ENCODE measurements around the gene NDFIP2. TPM values are rescaled to one million over a fixed set of nuclear protein-coding genes. Genes with fewer than 3 reads are reported as not detected.
A peak's percentile ranks its signal among the peaks of the same experiment; 100 is the strongest.

NDFIP2 gene
- total and polyA plus RNA-seq, 3 experiments from 2014 or later = 5.6 to 102 (median 94.4) TPM

DNA sequence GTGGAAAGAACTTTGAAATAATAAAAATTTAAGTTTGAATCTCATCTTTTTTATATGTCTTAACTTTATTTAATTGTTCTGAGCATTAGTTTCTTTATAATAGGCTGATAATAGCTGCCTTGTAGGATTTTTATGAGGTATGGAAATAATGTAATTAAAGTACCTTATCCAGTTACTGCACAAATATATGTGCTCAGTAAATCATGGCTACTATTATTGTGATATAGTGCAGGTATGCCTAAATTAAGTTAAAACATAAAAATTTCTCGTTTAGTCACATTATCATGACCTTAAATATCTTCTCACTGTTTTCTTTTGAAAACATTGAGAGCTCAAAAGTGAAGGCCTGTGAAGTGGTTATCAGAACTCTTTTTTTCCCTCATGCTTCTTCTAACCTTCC, 62.9 kb downstream of the NDFIP2 start:
- Histone ChIP-seq H3K9me3 (ENCODE audit: low read length) (no peaks in the 10 kb centered on the region), H3K4me1 (ENCODE audit: insufficient read depth, low read length) (no peaks in the 10 kb centered on the region), H3K27ac (ENCODE audit: low read depth, low read length) (no peak overlapping the region), H3K36me3 (ENCODE audit: insufficient read depth, low read length) (no peaks in the 10 kb centered on the region), H3K4me3 (ENCODE audit: low read length) (no peak overlapping the region), H3K27me3 (ENCODE audit: insufficient read depth, low read length, poor library complexity, severe bottlenecking) (no peaks in the 10 kb centered on the region)
- peaks cover 0 to 4% (median 3%) of the 10 kb centered on the region in 3 donors for H3K4me1 Mint-ChIP-seq
- no peak for DNase-seq
- ChIA-PET POLR2A (no interaction called here), CTCF (interaction anchor here (1.1 to 4.5 kb wide), 5 partner anchors 9 to 565 kb away, joined by 3 to 55 read pairs (median 4); no protein-coding TSS in a partner anchor)
- no peaks in the 10 kb centered on the region for H3K9me3 Mint-ChIP-seq
- H3K36me3 Mint-ChIP-seq = no peaks in the 10 kb centered on the region
- H3K27me3 Mint-ChIP-seq = peaks cover 0 to 2% of the 10 kb centered on the region in 2 donors
- no peak overlapping the region for H3K27ac Mint-ChIP-seq
- no peak overlapping the region for H3K4me3 Mint-ChIP-seq

DNA sequence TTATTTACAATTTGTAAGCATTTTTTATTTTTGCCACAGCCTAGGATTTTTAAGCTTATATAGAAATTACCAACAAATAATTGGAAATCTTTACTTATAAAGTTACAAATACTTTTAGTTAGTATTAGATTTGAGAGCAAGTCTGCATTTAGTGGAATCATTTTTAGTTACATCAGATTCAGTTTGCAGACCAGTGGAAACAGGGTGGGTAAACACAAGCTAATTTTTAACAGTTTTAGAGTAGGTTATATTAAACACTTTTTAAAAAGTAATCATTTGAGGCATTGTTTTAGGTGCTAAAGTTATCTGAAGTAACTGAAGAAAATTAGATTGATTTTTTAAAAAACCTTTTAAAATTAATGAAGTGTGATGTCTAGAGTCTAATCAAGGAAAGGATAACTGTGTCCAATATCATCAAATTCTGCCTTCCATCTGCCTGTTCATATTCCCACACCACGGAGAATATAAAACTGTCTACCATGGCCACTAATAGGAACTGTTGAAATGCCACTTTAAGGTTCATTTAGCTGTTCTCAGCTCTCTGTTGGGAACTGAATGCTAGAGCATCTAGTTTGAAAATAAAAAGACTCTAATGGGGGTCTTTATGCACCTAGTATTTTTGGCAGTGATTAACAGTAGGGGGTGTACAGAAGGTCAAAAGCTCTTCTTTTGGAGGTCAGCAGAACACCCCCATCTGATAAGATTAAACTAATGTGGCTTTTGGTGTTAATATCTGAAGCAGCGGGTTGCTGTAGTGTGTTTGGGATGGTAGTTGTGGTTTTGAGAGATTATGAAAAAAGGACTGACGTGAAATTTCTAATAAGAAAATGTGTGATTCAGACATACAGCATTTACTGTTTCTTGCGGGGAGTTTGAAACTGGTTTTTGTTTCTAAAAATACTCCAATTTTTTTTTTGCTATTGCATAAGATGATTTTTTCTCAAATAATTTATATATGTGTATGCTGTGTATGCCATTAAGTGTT, 66.5 kb downstream of the NDFIP2 start:
- ChIA-PET CTCF (no interaction called here), POLR2A (no interaction called here)
- Mint-ChIP-seq H3K9me3 (no peaks in the 10 kb centered on the region), H3K27me3 (peaks cover 0 to 2% of the 10 kb centered on the region in 2 donors), H3K36me3 (no peaks in the 10 kb centered on the region), H3K4me1 (peaks cover 0 to 4% (median 3%) of the 10 kb centered on the region in 3 donors), H3K4me3 (no peak overlapping the region), H3K27ac (peak overlapping the region in 1 of 8 donors; percentile 33)
- Histone ChIP-seq H3K4me3 (ENCODE audit: low read length) (no peak overlapping the region), H3K27me3 (ENCODE audit: insufficient read depth, low read length, poor library complexity, severe bottlenecking) (no peaks in the 10 kb centered on the region), H3K36me3 (ENCODE audit: insufficient read depth, low read length) (no peaks in the 10 kb centered on the region), H3K27ac (ENCODE audit: low read depth, low read length) (no peak overlapping the region), H3K4me1 (ENCODE audit: insufficient read depth, low read length) (no peaks in the 10 kb centered on the region), H3K9me3 (ENCODE audit: low read length) (no peaks in the 10 kb centered on the region)
- DNase-seq = no peak

DNA sequence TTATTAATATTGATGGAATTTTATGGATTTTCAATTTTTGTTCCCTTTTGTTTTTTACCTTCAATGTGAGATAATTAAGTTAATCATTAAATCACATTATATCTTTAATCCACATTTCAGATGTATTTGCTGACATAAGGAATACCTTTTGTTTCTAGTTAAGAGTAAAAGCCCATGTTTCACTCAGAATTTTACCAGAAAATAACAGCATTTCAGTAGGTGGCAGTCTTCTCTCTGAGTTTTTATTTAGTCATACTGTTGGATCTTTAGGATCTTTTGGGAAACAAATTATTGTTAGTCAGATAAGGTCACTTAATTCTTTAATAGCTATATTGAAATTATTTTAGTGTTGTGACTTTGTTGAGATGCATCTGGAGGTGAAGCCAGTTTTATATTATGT, 67.9 kb downstream of the NDFIP2 start:
- Mint-ChIP-seq H3K4me3 (no peak overlapping the region), H3K27me3 (peaks cover 0 to 2% of the 10 kb centered on the region in 2 donors), H3K27ac (no peak overlapping the region), H3K4me1 (peaks cover 0 to 4% (median 3%) of the 10 kb centered on the region in 3 donors), H3K9me3 (no peaks in the 10 kb centered on the region), H3K36me3 (no peaks in the 10 kb centered on the region)
- Histone ChIP-seq H3K9me3 (ENCODE audit: low read length) (no peaks in the 10 kb centered on the region), H3K4me1 (ENCODE audit: insufficient read depth, low read length) (no peaks in the 10 kb centered on the region), H3K27ac (ENCODE audit: low read depth, low read length) (no peak overlapping the region), H3K4me3 (ENCODE audit: low read length) (no peak overlapping the region), H3K27me3 (ENCODE audit: insufficient read depth, low read length, poor library complexity, severe bottlenecking) (no peaks in the 10 kb centered on the region), H3K36me3 (ENCODE audit: insufficient read depth, low read length) (no peaks in the 10 kb centered on the region)
- POLR2A ChIA-PET = no interaction called here
- CTCF ChIA-PET = no interaction called here
- DNase-seq = no peak

DNA sequence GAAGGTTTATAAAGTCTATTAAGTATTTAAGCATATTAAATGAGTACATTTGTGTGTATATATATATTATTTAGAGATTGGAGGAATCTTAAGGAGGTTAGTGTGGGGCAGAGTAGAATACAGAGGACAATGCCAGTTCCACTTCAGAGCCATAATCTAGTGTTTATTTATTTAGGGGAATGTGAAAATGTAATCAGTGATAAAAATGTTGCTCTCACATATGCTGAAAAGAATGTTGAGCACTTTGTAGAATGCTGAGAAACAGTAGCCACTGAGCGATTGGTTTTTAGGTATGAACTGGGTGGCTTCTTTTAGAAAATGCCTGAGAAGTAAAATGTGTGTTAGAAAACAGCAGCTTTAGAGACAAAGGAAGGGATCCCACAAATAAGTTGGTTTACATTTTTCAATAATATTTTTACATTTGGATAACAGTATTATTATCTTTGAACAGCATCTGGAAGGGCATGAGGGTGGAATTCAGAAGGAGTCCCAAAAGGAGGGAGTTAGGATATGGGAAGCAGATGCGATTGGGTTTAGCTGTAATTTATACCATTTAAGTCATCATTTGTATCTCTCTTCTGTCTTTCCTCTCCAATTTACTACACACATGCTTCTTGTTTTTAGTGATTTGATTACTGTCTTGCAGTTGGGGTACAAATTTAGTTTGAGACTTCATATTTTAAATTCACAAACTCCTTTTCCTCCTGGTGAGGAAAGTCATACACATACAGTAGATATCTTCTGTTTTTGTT, 68.6 kb downstream of the NDFIP2 start:
- H3K9me3 Mint-ChIP-seq = no peaks in the 10 kb centered on the region
- no peak for DNase-seq
- peaks cover 0 to 2% of the 10 kb centered on the region in 2 donors for H3K27me3 Mint-ChIP-seq
- Histone ChIP-seq H3K4me3 (ENCODE audit: low read length) (no peak overlapping the region), H3K4me1 (ENCODE audit: insufficient read depth, low read length) (no peaks in the 10 kb centered on the region), H3K9me3 (ENCODE audit: low read length) (no peaks in the 10 kb centered on the region), H3K27ac (ENCODE audit: low read depth, low read length) (no peak overlapping the region), H3K27me3 (ENCODE audit: insufficient read depth, low read length, poor library complexity, severe bottlenecking) (no peaks in the 10 kb centered on the region), H3K36me3 (ENCODE audit: insufficient read depth, low read length) (no peaks in the 10 kb centered on the region)
- H3K36me3 Mint-ChIP-seq = no peaks in the 10 kb centered on the region
- POLR2A ChIA-PET = no interaction called here
- H3K27ac Mint-ChIP-seq = no peak overlapping the region
- peaks cover 0 to 4% (median 3%) of the 10 kb centered on the region in 3 donors for H3K4me1 Mint-ChIP-seq
- CTCF ChIA-PET = no interaction called here
- H3K4me3 Mint-ChIP-seq = no peak overlapping the region

DNA sequence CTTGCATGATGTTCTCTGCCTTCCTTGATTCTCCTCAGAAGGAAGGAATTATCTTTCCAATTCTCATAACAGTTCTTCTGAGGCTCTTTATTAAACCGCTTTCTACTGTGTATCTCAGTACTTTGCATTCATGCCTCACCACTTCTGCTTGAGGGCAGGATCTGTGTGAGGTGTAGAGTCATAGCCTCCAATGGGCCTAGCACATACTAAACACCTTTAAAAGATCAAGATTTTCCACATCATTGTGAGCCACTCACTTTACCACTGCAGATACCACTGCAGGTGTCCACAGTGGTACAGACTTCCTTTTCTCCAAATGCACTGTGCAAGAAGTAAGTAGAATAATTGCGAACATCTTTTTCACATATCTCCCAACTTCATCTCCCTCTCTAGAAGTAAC, 76.7 kb downstream of the NDFIP2 start:
- no peaks in the 10 kb centered on the region for H3K27me3 ChIP-seq (ENCODE audit: insufficient read depth, low read length, poor library complexity, severe bottlenecking)
- Mint-ChIP-seq H3K27ac (no peak overlapping the region), H3K9me3 (peaks cover 0 to 25% (median 13%) of the 10 kb centered on the region in 5 donors), H3K27me3 (peaks cover 8 to 11% of the 10 kb centered on the region in 2 donors), H3K4me3 (no peak overlapping the region), H3K36me3 (peaks cover 2 to 23% (median 7%) of the 10 kb centered on the region in 3 donors), H3K4me1 (no peaks in the 10 kb centered on the region)
- CTCF ChIA-PET = no interaction called here
- POLR2A ChIA-PET = no interaction called here
- no peaks in the 10 kb centered on the region for H3K9me3 ChIP-seq (ENCODE audit: low read length)
- DNase-seq = no peak
- H3K27ac ChIP-seq (ENCODE audit: low read depth, low read length) = no peak overlapping the region
- no peaks in the 10 kb centered on the region for H3K36me3 ChIP-seq (ENCODE audit: insufficient read depth, low read length)
- no peaks in the 10 kb centered on the region for H3K4me1 ChIP-seq (ENCODE audit: insufficient read depth, low read length)
- H3K4me3 ChIP-seq (ENCODE audit: low read length) = no peak overlapping the region

DNA sequence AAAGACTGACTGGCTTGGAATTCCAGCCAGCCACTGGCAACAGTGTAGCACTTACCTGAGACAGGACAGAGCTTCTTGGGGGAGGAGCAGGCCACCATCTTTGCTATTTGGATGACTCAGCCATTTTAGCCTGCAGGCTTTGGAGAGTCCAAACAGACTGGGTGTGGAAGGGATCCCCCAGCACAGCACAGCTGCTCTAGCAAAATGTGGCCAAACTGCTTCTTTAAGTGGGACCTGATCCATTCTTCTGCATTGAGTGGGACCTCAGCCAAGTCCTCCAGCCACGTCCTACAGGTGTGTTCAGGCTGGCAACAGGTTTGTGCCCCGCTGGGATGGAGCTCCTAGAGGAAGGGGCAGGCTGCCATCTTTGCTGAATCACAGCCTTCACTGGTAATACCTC, 80.0 kb downstream of the NDFIP2 start:
- CTCF ChIA-PET = no interaction called here
- no peaks in the 10 kb centered on the region for H3K36me3 ChIP-seq (ENCODE audit: insufficient read depth, low read length)
- no peaks in the 10 kb centered on the region for H3K9me3 ChIP-seq (ENCODE audit: low read length)
- Mint-ChIP-seq H3K9me3 (peaks cover 7 to 50% (median 40%) of the 10 kb centered on the region in 5 donors), H3K27me3 (peaks cover 16 to 19% of the 10 kb centered on the region in 2 donors), H3K4me3 (no peak overlapping the region), H3K4me1 (no peaks in the 10 kb centered on the region), H3K36me3 (peaks cover 2 to 34% (median 7%) of the 10 kb centered on the region in 3 donors), H3K27ac (no peak overlapping the region)
- H3K27me3 ChIP-seq (ENCODE audit: insufficient read depth, low read length, poor library complexity, severe bottlenecking) = no peaks in the 10 kb centered on the region
- POLR2A ChIA-PET = no interaction called here
- no peak overlapping the region for H3K27ac ChIP-seq (ENCODE audit: low read depth, low read length)
- no peak for DNase-seq
- no peak overlapping the region for H3K4me3 ChIP-seq (ENCODE audit: low read length)
- no peaks in the 10 kb centered on the region for H3K4me1 ChIP-seq (ENCODE audit: insufficient read depth, low read length)

DNA sequence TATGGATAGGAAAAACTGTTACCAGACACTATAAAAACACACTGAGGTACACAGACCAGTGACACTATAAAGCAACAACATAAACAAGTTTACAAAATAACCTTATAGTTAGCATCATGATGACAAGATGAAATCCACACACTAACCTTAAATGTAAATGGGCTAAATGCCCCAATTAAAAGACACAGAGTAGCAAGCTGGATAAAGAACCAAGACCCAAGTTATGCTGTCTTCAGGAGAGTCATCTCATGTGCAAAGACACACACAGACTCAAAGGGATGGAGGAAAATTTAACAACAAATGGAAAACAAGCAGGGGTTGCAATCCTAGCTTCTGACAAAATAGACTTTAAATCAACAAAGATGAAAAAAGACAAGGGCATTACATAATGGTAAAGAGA, 81.6 kb downstream of the NDFIP2 start:
- Mint-ChIP-seq H3K4me1 (no peaks in the 10 kb centered on the region), H3K27ac (no peak overlapping the region), H3K4me3 (no peak overlapping the region), H3K9me3 (peaks cover 7 to 55% (median 45%) of the 10 kb centered on the region in 5 donors), H3K27me3 (peaks cover 19% of the 10 kb centered on the region in 2 donors), H3K36me3 (peaks cover 2 to 34% (median 7%) of the 10 kb centered on the region in 3 donors)
- ChIA-PET CTCF (no interaction called here), POLR2A (no interaction called here)
- Histone ChIP-seq H3K9me3 (ENCODE audit: low read length) (no peaks in the 10 kb centered on the region), H3K36me3 (ENCODE audit: insufficient read depth, low read length) (no peaks in the 10 kb centered on the region), H3K27ac (ENCODE audit: low read depth, low read length) (no peak overlapping the region), H3K27me3 (ENCODE audit: insufficient read depth, low read length, poor library complexity, severe bottlenecking) (no peaks in the 10 kb centered on the region), H3K4me3 (ENCODE audit: low read length) (no peak overlapping the region), H3K4me1 (ENCODE audit: insufficient read depth, low read length) (no peaks in the 10 kb centered on the region)
- DNase-seq = no peak

DNA sequence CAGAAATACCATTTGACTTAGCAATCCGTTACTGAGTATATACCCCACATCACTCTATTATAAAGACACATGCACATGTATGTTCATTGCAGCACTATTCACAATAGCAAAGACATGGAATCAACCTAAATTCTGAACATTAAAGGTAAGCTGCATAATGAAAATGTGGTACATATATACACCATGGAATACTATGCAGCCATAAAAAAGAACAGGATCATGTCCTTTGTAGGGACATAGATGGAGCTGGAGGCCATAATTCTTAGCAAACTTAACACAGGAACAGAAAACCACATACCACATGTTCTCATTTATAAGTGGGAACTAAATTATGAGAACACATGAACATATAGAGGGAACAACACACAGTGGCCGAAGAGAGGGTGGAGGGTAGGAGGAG, 85.2 kb downstream of the NDFIP2 start:
- H3K4me1 Mint-ChIP-seq = no peaks in the 10 kb centered on the region
- peaks cover 7 to 48% (median 41%) of the 10 kb centered on the region in 5 donors for H3K9me3 Mint-ChIP-seq
- no peaks in the 10 kb centered on the region for H3K9me3 ChIP-seq (ENCODE audit: low read length)
- DNase-seq = no peak
- peaks cover 15 to 19% of the 10 kb centered on the region in 2 donors for H3K27me3 Mint-ChIP-seq
- H3K27ac ChIP-seq (ENCODE audit: low read depth, low read length) = no peak overlapping the region
- H3K27ac Mint-ChIP-seq = no peak overlapping the region
- H3K4me3 ChIP-seq (ENCODE audit: low read length) = no peak overlapping the region
- no peaks in the 10 kb centered on the region for H3K36me3 ChIP-seq (ENCODE audit: insufficient read depth, low read length)
- CTCF ChIA-PET = no interaction called here
- H3K36me3 Mint-ChIP-seq = peaks cover 0 to 11% (median 0%) of the 10 kb centered on the region in 3 donors
- H3K27me3 ChIP-seq (ENCODE audit: insufficient read depth, low read length, poor library complexity, severe bottlenecking) = no peaks in the 10 kb centered on the region
- H3K4me3 Mint-ChIP-seq = no peak overlapping the region
- H3K4me1 ChIP-seq (ENCODE audit: insufficient read depth, low read length) = no peaks in the 10 kb centered on the region
- POLR2A ChIA-PET = no interaction called here
